Renal cortex interstitium (tissue), 11 donors: Measurements from ENCODE around the gene ERGIC3. TPM values are rescaled to one million over a fixed set of nuclear protein-coding genes. Genes with fewer than 3 reads are reported as not detected.

Experiments
- DNase-seq, 11 donors: peaks; one replicate each; pipeline ENCODE4 v3.0.0-alpha.2; 2013; ENCODE audit warnings: low read depth in 9 of 11, low spot score in 4 of 11; ENCODE audit errors: extremely low read depth in 1 of 11
- polyA plus RNA-seq, 3 donors: library from polyadenylated mRNA; unstranded; fragments of 120-200 nt; gene quantifications; one replicate each; pipeline ENCODE4 v1.2.1, GENCODE V29; 2013; ENCODE audit not compliant: insufficient read length in 3 of 3

The ERGIC3 gene
- polyA plus RNA-seq, 3 donors = 348 to 352 (median 349) TPM

GRCh38 chr20:35578469-35578868 is 36.6 kb downstream of the ERGIC3 start:
- DNase-seq = no peak

GRCh38 chr20:35579196-35579595 is 37.3 kb downstream of the ERGIC3 start:
- no peak for DNase-seq

GRCh38 chr20:35582131-35582530 is 40.3 kb downstream of the ERGIC3 start:
- DNase-seq = no peak

- no peak for DNase-seq
Measured at GRCh38 chr20:35582741-35583404, 41.0 kb downstream of the ERGIC3 start.

GRCh38 chr20:35583636-35584560 is 42.0 kb downstream of the ERGIC3 start:
- DNase-seq = no peak

GRCh38 chr20:35586751-35587425 is 45.0 kb downstream of the ERGIC3 start:
- DNase-seq = no peak

GRCh38 chr20:35587436-35587835 is 45.6 kb downstream of the ERGIC3 start:
- no peak for DNase-seq

GRCh38 chr20:35588397-35588796 is 46.5 kb downstream of the ERGIC3 start:
- DNase-seq = no peak

- no peak for DNase-seq
Measured at GRCh38 chr20:35592339-35592974, 50.6 kb downstream of the ERGIC3 start.

GRCh38 chr20:35595456-35595855 is 53.6 kb downstream of the ERGIC3 start:
- DNase-seq = no peak

GRCh38 chr20:35595901-35596300 is 54.0 kb downstream of the ERGIC3 start:
- DNase-seq = no peak

GRCh38 chr20:35597186-35597585 is 55.3 kb downstream of the ERGIC3 start:
- DNase-seq = no peak

- DNase-seq = no peak
Measured at GRCh38 chr20:35598476-35598875, 56.6 kb downstream of the ERGIC3 start.

- DNase-seq = no peak
Measured at GRCh38 chr20:35598899-35599775, 57.3 kb downstream of the ERGIC3 start.

GRCh38 chr20:35599776-35600120 is 57.9 kb downstream of the ERGIC3 start:
- DNase-seq = no peak

GRCh38 chr20:35600176-35600992 is 58.5 kb downstream of the ERGIC3 start:
- no peak for DNase-seq
